Ishikawa (cell line): Measurements from ENCODE around the gene WDR38.

Source experiments
- EP300 ChIP-seq: IDR thresholded peaks from 2 replicates; pipeline ENCODE4 v1.6.1; 2012; ENCODE audit warnings: borderline replicate concordance
- RAD21 ChIP-seq: IDR thresholded peaks from 2 replicates; pipeline ENCODE4 v1.6.1; 2012; ENCODE audit warnings: low read depth
- TAF1 ChIP-seq: IDR thresholded peaks from 2 replicates; pipeline ENCODE4 v1.6.1; 2012; ENCODE audit warnings: low read depth, mild to moderate bottlenecking
- TEAD4 ChIP-seq: IDR thresholded peaks from 2 replicates; pipeline ENCODE4 v1.6.1; 2012

GRCh38 chr9:124882231-124882630, 29.0 kb downstream of the WDR38 start:
- TF ChIP-seq TAF1 (no peak), TEAD4 (no peak), RAD21 (no peak), EP300 (no peak)
